HG02571 (cell line): ENCODE results near the gene TP53I11.

Experiments used
- ATAC-seq: cut with Tn5 transposase; IDR thresholded peaks from one replicate; pipeline ENCODE4 v1.9.1; 2021; ENCODE audit warnings: mild to moderate bottlenecking, moderate library complexity; ENCODE audit not compliant: unreplicated experiment

TP53I11 gene, protein sequence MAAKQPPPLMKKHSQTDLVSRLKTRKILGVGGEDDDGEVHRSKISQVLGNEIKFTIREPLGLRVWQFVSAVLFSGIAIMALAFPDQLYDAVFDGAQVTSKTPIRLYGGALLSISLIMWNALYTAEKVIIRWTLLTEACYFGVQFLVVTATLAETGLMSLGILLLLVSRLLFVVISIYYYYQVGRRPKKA

DNA sequence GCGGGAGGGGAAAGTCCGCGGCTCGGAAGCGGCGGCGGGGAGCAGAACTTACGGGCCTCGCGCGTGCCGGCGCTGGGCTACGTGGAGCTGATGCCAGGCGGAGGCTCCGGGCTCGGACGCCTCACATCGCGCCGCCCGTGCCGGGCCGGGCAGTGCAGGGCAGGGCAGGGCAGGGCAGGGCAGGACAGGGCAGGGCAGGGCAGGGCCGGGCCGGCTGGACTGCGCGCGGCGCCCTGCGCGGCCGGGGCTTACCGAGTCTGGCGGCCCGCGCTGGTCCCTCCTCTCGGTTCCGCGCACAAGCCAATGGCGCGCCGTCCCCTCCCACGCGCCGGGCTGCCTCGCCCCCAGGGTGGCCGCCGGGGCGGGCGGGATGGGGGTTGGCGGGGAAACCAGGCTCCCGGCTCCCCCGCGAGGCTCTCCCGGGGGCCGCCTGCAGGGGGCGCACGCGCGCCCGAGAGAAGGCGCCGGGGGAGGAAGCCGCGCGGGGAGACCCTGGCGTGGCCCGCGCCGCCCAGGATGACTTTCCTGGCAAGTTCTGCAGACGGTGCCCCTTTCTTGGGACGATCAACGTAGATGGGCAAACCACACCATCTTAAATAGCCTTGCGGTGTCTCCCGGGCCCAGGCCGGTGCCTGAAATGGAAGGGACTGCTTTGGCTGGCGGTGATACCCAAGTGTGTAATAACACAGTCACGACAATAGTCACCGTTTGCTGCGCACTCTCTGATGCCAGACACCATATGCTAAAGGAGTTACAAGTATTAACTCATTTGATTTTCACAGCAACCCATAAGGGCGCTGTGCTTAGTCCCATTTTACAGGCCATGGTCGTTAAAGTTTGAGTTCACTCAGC, at the start of gene TP53I11:
Gene TP53I11 (minus strand): TSS at position 259 of the 852 bp plus-strand sequence. CDS start 12,548 bp downstream, outside the sequence.
- ATAC-seq = no peak

DNA sequence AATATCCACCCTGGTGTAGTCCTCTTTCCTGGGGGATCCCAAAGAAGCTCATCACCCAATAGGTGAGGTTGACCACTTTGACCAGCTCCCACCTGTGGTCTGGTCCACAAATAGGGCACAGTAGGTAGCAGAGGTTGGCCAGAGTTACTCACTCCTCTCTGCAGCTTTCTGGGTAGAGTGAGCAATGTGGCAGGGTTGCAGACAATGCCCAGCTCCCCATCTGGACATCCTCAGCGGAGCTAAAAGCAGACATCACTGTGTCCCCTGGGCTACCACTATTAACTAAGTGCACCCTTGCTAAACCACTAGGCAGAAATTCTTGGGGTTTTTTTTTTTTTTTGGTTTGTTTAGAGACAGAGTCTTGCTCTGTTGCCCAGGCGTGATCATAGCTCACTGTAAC, 48.4 kb upstream of the TP53I11 start:
- ATAC-seq = no peak

DNA sequence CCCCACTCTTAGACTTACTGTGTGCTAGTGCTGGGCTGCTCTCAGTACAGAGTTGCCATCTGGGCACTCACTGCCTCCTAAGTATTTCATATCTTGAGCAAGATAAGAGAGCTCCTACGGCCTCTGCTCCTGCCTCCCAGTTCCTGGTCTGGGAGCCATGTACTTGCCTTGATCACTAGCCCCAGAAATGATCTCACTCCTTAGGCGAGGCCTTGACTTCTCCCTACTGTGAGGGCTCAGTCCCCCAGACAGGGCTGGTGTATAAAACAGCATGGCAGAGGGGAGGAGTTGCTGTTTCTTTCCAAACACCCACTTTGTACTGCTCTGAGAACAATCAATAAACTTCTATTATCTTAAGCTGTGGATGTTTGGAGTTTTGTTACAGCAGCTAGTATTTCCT, 47.4 kb upstream of the TP53I11 start:
- ATAC-seq = no peak

DNA sequence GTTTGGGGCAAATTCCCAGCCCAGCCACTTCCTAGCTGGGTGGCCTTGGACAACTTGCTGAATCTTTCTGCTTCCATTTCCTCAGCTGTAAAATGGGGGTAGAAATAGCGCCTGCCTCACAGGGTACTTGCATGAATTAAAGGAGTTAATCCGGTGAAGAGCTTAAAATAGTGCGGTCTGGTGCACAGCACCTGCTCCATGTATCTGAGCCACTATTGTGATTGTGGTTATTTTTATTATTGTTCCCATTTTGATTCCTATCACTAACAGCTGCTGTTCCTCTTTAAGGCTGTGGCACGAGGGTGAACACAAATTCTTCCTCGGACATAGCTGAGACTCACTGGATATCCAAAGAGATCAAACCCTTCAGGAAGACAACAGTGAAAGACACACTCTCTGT, 46.9 kb upstream of the TP53I11 start:
- no peak for ATAC-seq

DNA sequence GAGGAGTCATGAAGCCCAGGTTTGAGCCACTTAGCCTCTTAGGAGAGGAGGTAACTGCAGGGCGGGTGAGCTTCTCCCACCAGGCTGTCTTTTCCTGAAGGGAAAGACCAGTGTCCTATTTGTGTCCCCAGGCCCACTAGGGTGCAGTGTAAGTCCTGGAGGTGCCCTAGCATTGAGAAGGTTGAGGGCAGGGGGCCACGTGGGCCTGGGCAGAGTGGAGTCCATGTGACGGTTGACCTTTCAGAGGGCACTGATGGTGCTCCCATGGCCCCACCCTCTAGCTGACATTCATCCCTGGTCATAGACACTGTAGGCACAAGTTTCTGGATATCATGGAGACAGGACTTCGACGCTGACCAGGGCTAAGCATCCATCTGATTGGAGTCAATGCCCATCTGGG, 44.1 kb upstream of the TP53I11 start:
- no peak for ATAC-seq

DNA sequence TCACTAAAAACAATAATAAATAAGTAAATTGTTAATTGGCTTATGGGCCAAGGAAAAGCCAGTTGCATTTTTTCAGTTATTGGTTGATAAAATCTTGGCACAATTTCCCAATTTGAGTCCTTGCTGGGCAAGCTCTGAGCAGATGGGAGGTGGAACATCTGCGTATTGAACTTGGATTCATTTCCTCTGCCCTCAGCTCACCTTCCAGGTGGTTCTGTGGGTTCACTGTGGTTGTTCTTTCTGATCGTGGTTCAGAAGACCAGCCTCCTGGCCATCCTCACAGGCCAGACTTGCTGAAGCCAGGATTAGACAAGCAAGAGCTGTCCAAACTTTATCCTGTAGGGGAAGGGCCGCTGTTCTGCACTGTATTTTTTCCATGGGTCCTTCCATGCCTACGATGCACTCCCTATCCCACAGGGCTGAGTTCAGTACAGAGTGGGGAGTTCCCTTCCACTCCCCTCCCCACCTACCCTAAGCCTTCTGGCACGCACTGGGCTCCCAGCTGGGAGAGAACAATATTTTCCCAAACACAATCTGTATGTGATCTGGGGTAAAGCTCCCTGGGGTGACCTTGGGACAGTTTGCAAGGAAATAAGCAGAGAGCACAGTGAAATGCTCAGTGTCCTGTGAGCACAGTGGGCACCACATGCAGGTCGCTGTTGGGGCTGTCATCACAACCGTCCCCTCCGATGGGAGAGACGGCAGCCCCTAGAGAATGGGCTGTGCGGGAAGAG, 43.5 kb upstream of the TP53I11 start:
- no peak for ATAC-seq

DNA sequence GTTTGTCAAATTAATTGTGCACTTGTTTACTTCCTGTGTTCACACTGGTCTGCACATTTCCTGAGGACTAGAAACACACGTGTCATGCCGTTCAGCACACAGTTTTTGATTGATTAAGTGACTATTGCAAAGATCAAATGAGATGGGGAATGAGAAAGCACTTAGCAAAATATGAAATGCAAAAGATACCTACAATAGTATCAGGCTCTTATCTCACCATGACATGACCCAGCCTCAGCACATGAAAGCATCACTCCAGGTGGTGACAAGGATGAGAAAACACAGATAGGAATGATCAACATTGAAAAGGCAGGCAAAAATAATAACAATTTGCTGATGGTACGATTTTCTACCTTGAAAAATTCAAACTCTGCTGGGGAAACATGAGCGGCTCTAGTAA, 42.1 kb upstream of the TP53I11 start:
- ATAC-seq = no peak

DNA sequence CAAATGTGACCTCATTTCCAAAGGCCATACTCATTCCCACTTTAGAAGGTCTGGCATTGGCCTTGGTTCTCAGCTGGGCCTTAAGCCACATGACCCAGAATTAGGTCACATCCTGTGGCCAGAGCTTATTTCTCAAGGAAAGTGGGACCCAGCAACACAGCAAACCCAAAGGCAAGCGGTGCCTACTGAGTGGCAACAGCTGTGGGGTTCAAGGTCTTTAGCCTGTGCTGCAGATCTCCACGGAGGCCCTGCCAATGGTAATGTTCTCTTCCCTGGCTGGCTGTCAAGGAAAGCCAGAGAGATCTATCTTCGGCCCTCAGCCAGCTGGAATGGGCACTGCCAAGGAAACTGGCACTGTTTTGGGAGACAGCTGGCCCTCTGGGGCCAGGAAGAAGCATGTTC, 41.5 kb upstream of the TP53I11 start:
- no peak for ATAC-seq

DNA sequence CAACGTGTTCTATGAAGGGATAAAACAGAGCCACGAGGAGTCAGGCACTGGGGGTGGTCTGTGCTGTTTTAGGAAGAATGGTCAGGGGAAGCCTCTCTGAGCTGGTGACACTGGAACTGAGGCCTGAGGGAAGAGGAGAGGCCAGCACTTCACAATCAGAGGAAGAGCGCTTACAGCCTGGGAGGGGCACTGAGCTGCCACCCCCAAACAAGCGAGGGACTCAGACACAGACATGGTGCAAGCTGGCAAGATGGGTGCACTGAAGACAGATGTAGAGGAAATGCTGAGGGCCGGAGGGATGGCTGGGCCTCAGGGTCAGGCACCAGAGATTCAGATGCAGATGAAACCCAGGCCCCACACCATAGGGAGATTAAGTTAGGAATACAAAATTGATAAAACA, 40.0 kb upstream of the TP53I11 start:
- ATAC-seq = no peak

DNA sequence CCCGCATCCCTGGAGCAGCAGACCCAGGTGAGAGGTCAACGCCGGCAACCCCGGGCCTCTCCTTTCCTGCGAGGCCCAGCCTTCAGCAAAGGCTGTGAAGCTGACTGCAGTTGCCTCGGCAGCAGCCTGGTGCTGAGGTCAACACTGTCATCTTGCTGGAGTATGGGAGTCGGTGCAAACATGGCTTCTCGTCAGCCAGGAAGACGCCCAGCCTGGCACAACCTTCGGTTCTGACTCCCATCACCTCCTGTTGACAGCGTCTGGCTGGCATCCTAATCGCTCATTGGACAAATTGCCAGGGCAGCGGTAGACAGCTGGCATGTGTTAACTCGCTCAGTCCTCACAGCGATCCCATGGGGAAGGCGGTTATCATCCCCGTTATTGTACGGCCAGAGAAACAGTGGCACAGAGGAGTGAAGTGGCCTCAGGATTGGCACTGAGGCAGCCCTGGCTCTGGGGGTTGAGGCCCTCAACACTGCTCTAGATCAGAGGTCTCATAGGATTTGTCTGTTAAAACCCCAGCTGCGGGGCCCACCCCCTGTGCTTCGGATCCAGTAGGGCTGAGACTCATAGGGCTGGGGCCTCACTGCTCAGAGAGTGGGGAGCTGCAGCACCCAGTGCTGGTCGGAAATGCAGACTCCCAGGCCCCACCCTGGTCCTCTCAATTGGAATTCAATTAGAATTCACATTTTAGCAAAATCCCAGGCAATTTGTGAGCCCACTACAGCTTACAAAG, 39.3 kb upstream of the TP53I11 start:
- no peak for ATAC-seq

DNA sequence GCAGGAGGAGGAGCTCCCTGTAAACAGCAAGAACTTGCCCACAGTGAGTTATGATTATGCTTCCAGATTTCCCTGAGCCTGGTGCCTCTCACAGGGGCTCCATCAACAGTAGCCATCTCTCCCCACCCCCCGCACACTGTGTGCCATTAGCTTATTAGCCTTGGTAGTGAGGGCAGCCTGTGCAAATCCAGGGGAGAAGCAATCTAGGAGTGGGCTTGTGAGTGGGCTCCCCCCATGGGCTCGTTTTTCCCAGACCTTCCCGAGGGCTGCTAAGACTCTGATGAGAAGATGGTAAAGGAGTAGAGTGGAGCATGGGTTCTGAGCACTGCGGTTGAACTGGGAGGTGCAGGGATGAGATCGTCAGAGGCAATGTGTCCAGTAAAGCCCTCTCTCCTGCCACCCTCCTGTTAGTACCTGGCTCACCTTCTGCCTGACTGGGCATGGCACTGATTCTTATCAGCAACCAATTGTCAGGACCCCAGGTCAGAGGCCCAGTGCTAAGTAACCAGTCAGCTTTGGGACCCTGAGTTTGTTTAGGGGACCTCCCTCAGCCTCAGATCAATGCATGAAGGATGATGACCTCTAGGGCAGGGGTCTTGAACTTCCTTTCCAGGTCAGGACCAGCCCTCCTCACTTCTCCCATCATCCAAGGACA, 38.4 kb upstream of the TP53I11 start:
- ATAC-seq = no peak

DNA sequence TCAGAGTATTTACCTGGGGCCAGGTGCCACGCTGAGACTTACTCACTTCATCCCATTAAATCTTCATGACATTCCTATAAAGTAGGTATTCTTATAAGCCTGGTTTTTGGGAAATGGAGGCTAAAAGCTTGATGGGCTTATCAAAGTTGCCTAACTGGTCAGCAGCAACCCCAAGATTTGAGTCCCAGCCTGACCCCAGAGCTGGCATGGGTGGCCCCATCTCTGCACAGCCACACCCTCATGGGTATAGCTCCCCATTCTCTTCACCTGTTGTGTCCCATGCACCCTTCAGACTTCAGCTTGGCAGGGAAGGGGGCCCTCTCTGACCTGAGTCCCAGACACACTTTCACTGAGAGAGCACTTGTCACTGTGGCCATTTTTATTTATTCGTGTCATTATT, 37.4 kb upstream of the TP53I11 start:
- ATAC-seq = no peak

DNA sequence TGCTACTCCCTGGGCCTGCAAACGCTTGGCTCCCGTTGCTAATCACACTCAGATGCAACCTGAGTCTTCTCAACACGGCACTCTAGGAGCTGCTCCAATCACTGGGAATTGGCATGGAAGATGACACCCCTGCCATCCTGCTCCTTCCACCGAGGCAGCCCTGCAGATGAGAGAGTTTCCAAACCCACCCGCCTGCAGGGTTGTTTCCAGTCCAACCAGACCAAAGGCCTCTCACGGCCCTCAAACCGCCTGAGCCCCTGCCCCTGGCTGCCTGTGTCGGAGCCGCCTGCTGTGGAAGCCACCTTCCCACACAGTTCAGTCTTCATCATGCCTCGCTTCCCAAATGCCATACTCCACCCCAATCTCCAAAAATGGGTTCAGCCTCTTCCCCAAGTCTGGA, 36.8 kb upstream of the TP53I11 start:
- ATAC-seq = no peak

DNA sequence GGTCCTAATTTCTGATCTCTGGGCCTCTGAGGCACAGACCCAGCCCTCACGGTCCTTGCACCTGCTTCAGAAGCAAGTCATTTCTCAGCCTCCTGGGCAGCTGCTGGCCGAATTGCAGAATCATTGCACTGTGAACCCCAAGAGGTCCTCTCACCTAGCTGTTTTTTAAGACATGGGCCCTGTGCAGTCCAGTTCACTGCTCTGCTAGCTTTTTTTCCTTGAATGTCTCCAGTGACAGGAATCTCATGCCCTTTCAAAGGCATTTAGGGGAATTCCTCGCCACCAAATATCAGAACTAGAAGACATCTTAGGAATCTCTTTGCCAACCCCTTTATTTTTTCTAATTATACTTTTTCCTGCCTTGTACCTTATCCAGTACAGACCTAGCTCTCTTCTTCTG, 35.6 kb upstream of the TP53I11 start:
- ATAC-seq = no peak

DNA sequence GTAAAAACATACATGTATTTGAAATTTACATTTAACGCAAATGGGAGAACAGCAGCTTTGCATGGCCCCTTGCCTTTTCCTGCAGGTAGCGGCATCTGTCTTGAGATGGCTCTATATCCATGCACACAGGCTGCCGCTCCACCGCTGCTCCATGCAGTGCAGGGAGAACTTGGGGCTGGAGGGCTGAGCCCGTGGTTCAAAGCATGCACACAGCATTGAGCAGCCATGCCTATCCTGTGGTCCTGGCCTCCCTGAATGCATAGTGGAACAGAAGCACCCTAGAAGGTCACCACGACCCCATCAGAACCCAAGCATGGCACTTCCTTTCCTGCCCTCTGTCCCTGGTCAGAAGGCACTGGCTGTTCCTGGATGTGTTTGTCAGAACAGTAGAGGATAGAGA, 35.0 kb upstream of the TP53I11 start:
- ATAC-seq = no peak

DNA sequence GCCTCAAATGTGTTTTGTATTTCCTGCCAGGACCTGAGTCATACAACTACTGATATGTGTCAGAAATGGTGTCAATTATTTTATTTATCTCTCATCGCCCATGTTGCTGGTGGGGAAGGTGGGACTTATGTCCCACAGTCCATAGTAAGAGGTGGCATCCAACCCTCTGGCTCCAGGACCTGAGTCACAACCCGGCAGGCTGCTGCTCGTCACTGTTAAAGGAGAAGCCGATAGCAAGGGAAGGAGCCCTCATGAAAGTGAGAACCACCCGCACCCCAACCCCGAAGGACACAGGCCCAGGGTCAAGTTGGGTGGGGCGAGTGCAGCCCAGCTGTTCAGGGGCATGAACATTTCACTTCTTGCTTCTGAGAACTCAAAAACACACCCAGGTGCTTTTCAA, 33.1 kb upstream of the TP53I11 start:
- no peak for ATAC-seq

DNA sequence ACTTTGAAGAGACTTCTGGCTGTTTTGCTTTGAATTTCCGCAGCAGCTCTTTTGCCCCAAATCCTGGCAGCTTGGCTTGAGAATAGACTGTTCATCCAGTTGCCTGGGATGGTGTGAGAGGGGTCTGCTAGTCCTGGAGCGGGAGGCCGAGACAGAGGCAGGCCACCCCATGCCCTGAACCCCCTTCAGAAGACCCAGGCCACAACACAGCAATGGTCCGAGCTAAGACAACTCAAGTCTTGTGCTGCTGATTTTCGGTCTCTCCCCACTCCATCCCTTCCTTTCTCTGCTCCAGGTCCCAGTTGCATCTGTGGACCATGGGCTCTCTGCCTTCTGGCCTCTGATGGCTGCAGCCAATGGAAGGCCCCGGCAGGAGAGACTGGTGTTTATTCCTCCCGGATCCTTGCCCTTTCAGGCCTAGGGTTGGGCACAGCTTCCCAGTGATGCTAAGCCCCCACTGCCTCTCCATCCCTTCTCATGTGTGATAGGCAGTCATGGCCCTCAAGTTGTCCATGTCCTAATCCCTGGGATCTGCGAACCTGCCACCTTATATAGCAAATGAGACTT, 31.9 kb upstream of the TP53I11 start:
- no peak for ATAC-seq

DNA sequence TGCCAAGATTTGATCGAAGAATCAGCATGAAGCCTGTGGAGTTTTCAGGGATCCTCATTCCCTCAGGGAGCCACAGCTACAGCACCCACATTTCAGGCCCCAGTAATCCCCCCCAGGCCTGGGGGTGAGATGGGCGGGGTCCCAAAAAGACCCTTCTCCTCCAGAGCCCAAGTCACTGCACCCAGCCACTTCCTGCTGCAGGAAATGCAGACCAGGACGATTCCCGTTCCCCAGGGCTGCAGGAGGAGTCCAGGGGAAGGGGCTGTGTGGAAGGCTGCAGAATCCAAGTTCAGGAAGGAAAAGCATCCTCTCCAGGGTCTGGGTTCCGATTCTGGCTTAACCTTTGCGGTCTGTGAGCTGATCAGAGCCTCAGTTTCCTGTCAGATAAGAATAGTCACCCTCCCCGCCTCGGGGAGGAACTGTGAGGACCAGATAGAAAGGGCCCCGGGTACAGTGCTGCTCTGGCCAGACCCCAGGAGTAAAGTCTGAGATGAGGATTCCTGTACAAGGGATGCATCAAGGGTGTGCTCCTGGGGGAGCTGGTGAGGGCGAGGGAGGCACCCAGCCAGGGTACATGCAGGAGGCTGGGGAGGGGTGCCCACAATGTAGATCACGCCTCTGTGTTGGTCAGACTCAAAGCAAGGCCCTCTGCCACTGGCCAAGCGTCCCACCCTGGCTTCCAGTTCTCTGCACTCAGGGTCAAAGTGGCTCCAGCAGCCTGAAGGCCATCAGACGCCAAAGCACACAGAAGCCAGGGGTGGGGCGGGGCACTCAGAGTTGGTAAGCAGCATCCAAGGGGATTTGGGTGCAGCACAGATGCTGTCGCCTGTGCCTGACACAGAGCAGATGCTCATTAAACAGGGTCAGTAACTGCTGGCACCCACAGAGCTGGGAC, 30.1 kb upstream of the TP53I11 start:
- no peak for ATAC-seq
